Uterus (tissue), 2 donors: ENCODE data around the gene ASB13.

ENCODE experiments used
- POLR2A ChIP-seq, 2 donors: fragments of 450-650 bp; IDR thresholded peaks; one replicate each; pipeline ENCODE4 v1.6.1; 2016; ENCODE audit warnings: antibody characterized with exemption in 2 of 2, mild to moderate bottlenecking in 1 of 2, moderate library complexity in 1 of 2
- TF ChIP-seq, protein P1 (sequence below), 4 experiments: fragments of 200-600 bp in 2 of 4; fragments of 450-650 bp in 2 of 4; sonication (generic) in 2 of 4; IDR thresholded peaks; one replicate each; pipeline ENCODE4 v1.5.1; 2016 to 2019; ENCODE audit warnings: antibody characterized with exemption in 4 of 4, mild to moderate bottlenecking in 2 of 4, moderate library complexity in 1 of 4

DNA sequence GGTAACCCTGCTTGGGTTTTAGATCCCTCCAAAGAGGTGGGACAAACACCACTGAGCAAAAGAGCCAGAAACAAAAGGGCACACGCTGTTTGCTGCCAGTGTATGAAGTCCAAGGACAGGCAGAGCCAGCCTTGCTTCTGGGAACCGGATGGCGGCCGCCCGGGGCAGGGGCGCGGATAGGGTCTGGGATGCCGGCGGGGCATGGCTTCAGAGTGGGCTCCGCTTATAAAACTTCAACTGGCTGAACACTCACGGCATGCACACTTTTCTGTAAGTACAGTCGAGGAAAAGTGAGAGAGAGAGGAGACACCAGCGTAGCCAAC is 62.6 kb downstream of the ASB13 start:
- TF ChIP-seq, protein P1, sequence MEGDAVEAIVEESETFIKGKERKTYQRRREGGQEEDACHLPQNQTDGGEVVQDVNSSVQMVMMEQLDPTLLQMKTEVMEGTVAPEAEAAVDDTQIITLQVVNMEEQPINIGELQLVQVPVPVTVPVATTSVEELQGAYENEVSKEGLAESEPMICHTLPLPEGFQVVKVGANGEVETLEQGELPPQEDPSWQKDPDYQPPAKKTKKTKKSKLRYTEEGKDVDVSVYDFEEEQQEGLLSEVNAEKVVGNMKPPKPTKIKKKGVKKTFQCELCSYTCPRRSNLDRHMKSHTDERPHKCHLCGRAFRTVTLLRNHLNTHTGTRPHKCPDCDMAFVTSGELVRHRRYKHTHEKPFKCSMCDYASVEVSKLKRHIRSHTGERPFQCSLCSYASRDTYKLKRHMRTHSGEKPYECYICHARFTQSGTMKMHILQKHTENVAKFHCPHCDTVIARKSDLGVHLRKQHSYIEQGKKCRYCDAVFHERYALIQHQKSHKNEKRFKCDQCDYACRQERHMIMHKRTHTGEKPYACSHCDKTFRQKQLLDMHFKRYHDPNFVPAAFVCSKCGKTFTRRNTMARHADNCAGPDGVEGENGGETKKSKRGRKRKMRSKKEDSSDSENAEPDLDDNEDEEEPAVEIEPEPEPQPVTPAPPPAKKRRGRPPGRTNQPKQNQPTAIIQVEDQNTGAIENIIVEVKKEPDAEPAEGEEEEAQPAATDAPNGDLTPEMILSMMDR (IDR thresholded peaks at IDR 0.05): no peak
- no peak for TF ChIP-seq POLR2A (IDR thresholded peaks at IDR 0.05)
